Measurements from ENCODE around the gene SMURF1.

- TF ChIP-seq CTCF (IDR thresholded peaks at IDR 0.05), result no peak
- no peak for TF ChIP-seq POLR2A (IDR thresholded peaks at IDR 0.05)
These were observed 138.1 kb downstream of the SMURF1 start for GRCh38 chr7:99005776-99006175.
